Brain microvascular endothelial cell (primary cell): ENCODE measurements around the gene EFNA5.

Experiments
- DNase-seq: peaks from one replicate; pipeline ENCODE4 v3.0.0-alpha.2; 2020
- H3K27ac ChIP-seq: fragments of 250-450 bp; sonication (Bioruptor Pico); 2 replicates; pipeline ENCODE4 v1.5.1; 2020; ENCODE audit warnings: mild to moderate bottlenecking, moderate library complexity
- H3K27me3 ChIP-seq: fragments of 250-450 bp; sonication (Bioruptor Pico); replicated peaks from 2 replicates; pipeline ENCODE4 v1.5.1; 2020; ENCODE audit warnings: mild to moderate bottlenecking
- H3K36me3 ChIP-seq: fragments of 250-450 bp; sonication (Bioruptor Pico); replicated peaks from 2 replicates; pipeline ENCODE4 v1.5.1; 2020; ENCODE audit warnings: mild to moderate bottlenecking
- H3K4me3 ChIP-seq: 2 replicates; pipeline ENCODE4 v1.5.1; 2011; ENCODE audit warnings: low read depth, mild to moderate bottlenecking, control low read depth, low read length, moderate library complexity
- CTCF ChIP-seq: IDR thresholded peaks from 2 replicates; pipeline ENCODE4 v1.5.1; 2011; ENCODE audit warnings: low read depth, mild to moderate bottlenecking, moderate library complexity, low read length, control low read depth, inconsistent platforms; ENCODE audit errors: missing control alignments
- in situ Hi-C: cut with HindIII; loops from 2 replicates; pipeline ENCODE4 v1.10.0; 2017; ENCODE audit warnings: low sequenced_read_pairs, low pct_ligation_motif_present

EFNA5 gene

GRCh38 chr5:107510125-107510524 is 160.6 kb downstream of the EFNA5 start:
- H3K36me3 ChIP-seq, result no peaks in the 10 kb centered on the region
- DNase-seq, result no peak
- no peak overlapping the region for H3K4me3 ChIP-seq
- H3K27me3 ChIP-seq, result no peaks in the 10 kb centered on the region
- in situ Hi-C loops, result no loop called here
- TF ChIP-seq CTCF, result no peak
- H3K27ac ChIP-seq, result no peak overlapping the region

- no peaks in the 10 kb centered on the region for H3K27me3 ChIP-seq
- in situ Hi-C loops, result no loop called here
- H3K27ac ChIP-seq, result no peak overlapping the region
- no peak for DNase-seq
- no peaks in the 10 kb centered on the region for H3K36me3 ChIP-seq
- H3K4me3 ChIP-seq, result no peak overlapping the region
- TF ChIP-seq CTCF, result no peak
Measured at GRCh38 chr5:107508097-107508496, 162.6 kb downstream of the EFNA5 start.

GRCh38 chr5:107505763-107506534 is 164.8 kb downstream of the EFNA5 start:
- TF ChIP-seq CTCF, result no peak
- DNase-seq, result no peak
- Histone ChIP-seq H3K27ac (no peak overlapping the region), H3K36me3 (no peaks in the 10 kb centered on the region), H3K4me3 (no peak overlapping the region), H3K27me3 (no peaks in the 10 kb centered on the region)
- in situ Hi-C loops, result no loop called here

GRCh38 chr5:107504424-107504823 is 166.3 kb downstream of the EFNA5 start:
- Histone ChIP-seq H3K36me3 (no peaks in the 10 kb centered on the region), H3K27ac (no peak overlapping the region), H3K27me3 (no peaks in the 10 kb centered on the region), H3K4me3 (no peak overlapping the region)
- no peak for TF ChIP-seq CTCF
- DNase-seq, result no peak
- in situ Hi-C loops, result no loop called here

- H3K27ac ChIP-seq, result no peak overlapping the region
- no peak overlapping the region for H3K4me3 ChIP-seq
- TF ChIP-seq CTCF, result no peak
- H3K27me3 ChIP-seq, result no peaks in the 10 kb centered on the region
- in situ Hi-C loops, result no loop called here
- no peak for DNase-seq
- H3K36me3 ChIP-seq, result no peaks in the 10 kb centered on the region
Measured at GRCh38 chr5:107502676-107503060, 168.1 kb downstream of the EFNA5 start.
